B cell (primary cell): Measurements from ENCODE around the gene CCDC86.

ENCODE experiments used
- CTCF ChIP-seq: fragments of 200-600 bp; IDR thresholded peaks from one replicate; pipeline ENCODE4 v1.8.0; 2022; ENCODE audit warnings: antibody characterized with exemption, mild to moderate bottlenecking
- EZH2 ChIP-seq: IDR thresholded peaks from 2 replicates; pipeline ENCODE4 v1.6.1; 2012; ENCODE audit warnings: borderline replicate concordance, low read depth, mild to moderate bottlenecking, moderate library complexity, low read length; ENCODE audit not compliant: insufficient read depth, poor library complexity, severe bottlenecking

- TF ChIP-seq CTCF (no peak), EZH2 (no peak)
Measured at GRCh38 chr11:60860943-60861342, 19.0 kb downstream of the CCDC86 start.
